Activated B cell treated with CpG ODN at 0.5 μM for 24 hours (primary cell): ENCODE results near the gene WDR44. TPM values are rescaled to one million over a fixed set of nuclear protein-coding genes. Genes with fewer than 3 reads are reported as not detected.
"Not testable (repeated sequence)": the region's sequence is repeated elsewhere in the genome, so short reads cannot be mapped to it uniquely, and the experiment has no call there.

Experiments
- ATAC-seq: fragments of 200-7000 bp; cut with Tn5 transposase; one replicate; pipeline ENCODE4 v1.10.0; 2021; ENCODE audit warnings: low read depth, mild to moderate bottlenecking, moderate library complexity
- CTCF ChIA-PET: fragments of 350-600 bp; sonication (Branson Sonifier 250); formaldehyde crosslinking; loops from one replicate; lab custom pipeline; 2021; ENCODE audit warnings: antibody characterized with exemption; lab: Charles Lee
- POLR2A ChIA-PET: fragments of 350-600 bp; sonication (Branson Sonifier 250); formaldehyde crosslinking; loops from one replicate; lab custom pipeline; 2021; ENCODE audit warnings: antibody characterized with exemption; lab: Charles Lee
- DNase-seq: peaks from one replicate; pipeline ENCODE4 v3.0.0; 2022
- H3K27ac Mint-ChIP-seq: one replicate; pipeline ENCODE4 v1.8.0; 2020; ENCODE audit warnings: mixed read lengths
- H3K27me3 Mint-ChIP-seq: one replicate; pipeline ENCODE4 v1.8.0; 2021; ENCODE audit warnings: mixed read lengths
- H3K36me3 Mint-ChIP-seq: one replicate; pipeline ENCODE4 v1.8.0; 2021; ENCODE audit warnings: low read depth, mixed read lengths
- H3K4me1 Mint-ChIP-seq: one replicate; pipeline ENCODE4 v1.8.0; 2021; ENCODE audit warnings: mixed read lengths
- H3K4me3 Mint-ChIP-seq: one replicate; pipeline ENCODE4 v1.8.0; 2020; ENCODE audit warnings: mild to moderate bottlenecking, mixed read lengths
- H3K9me3 Mint-ChIP-seq: one replicate; pipeline ENCODE4 v1.8.0; 2020; ENCODE audit warnings: mixed read lengths
- intact Hi-C: fragments of 100-400 bp; cut with micrococcal nuclease; formaldehyde crosslinking; loops from one replicate; pipeline ENCODE4 v1.15.1; 2024
- total RNA-seq: library from RNA; stranded (reverse); gene quantifications from 2 replicates; pipeline ENCODE4 v1.2.3, GENCODE V29; 2022
- TF ChIP-seq, protein P1 (sequence below): fragments of 200-600 bp; IDR thresholded peaks from one replicate; pipeline ENCODE4 v1.8.0; 2022; ENCODE audit warnings: antibody characterized with exemption, mild to moderate bottlenecking

Gene WDR44
- total RNA-seq, 1 donor from 2014 or later = 18.7 TPM

DNA sequence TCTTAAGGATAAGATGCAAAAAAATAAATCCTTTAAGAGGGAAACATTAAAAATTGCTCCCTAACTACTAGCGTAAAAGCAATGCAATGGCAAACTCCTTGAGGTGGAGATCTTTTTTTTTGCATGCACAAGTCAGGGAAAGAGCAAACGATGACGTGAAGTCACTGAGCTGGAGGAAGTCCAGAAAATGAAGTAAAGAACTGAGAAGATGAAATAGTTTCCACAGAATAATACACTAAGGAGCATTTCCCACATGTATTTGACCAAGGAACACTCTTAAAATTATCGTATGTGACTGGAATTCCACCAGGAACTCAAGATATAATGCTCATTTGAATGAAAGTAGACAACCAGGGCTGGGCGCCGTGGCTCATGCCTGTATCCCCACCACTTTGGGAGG, 128.7 kb downstream of the WDR44 start:
- TF ChIP-seq, protein P1, sequence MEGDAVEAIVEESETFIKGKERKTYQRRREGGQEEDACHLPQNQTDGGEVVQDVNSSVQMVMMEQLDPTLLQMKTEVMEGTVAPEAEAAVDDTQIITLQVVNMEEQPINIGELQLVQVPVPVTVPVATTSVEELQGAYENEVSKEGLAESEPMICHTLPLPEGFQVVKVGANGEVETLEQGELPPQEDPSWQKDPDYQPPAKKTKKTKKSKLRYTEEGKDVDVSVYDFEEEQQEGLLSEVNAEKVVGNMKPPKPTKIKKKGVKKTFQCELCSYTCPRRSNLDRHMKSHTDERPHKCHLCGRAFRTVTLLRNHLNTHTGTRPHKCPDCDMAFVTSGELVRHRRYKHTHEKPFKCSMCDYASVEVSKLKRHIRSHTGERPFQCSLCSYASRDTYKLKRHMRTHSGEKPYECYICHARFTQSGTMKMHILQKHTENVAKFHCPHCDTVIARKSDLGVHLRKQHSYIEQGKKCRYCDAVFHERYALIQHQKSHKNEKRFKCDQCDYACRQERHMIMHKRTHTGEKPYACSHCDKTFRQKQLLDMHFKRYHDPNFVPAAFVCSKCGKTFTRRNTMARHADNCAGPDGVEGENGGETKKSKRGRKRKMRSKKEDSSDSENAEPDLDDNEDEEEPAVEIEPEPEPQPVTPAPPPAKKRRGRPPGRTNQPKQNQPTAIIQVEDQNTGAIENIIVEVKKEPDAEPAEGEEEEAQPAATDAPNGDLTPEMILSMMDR = no peak
- ATAC-seq (no peak), DNase-seq (no peak)
- intact Hi-C loops = no loop called here
- no peaks in the 10 kb centered on the region for H3K36me3 Mint-ChIP-seq
- ChIA-PET CTCF (no interaction called here), POLR2A (no interaction called here)
- no peaks in the 10 kb centered on the region for H3K27me3 Mint-ChIP-seq
- H3K4me3 Mint-ChIP-seq = no peak overlapping the region
- H3K27ac Mint-ChIP-seq = no peak overlapping the region
- H3K4me1 Mint-ChIP-seq = no peaks in the 10 kb centered on the region
- no peaks in the 10 kb centered on the region for H3K9me3 Mint-ChIP-seq

DNA sequence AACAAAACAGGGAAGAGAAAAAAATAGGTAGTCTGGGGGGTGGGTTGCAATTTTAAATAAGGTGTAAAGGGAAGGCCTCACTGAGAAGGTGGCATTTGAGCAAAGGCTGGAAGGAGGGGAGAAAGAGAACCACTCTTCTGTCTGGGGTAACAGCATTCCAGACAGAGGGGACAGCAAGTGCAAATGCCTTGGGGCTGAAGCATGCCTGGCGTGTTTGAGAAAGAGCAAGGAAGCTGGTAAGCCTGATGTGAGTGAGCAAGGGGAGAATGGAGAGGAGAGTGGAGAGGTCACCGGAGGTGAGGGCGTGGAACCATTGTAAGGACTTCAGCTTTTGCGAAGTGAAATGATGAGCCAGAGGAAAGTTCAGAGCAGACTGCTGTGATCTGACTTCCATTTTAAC, 130.0 kb downstream of the WDR44 start:
- Mint-ChIP-seq H3K27me3 (no peaks in the 10 kb centered on the region), H3K27ac (no peak overlapping the region), H3K36me3 (no peaks in the 10 kb centered on the region), H3K4me1 (no peaks in the 10 kb centered on the region), H3K9me3 (no peaks in the 10 kb centered on the region), H3K4me3 (no peak overlapping the region)
- intact Hi-C loops = no loop called here
- POLR2A ChIA-PET = no interaction called here
- DNase-seq = no peak
- TF ChIP-seq, protein P1 = no peak
- no peak for ATAC-seq
- CTCF ChIA-PET = no interaction called here

DNA sequence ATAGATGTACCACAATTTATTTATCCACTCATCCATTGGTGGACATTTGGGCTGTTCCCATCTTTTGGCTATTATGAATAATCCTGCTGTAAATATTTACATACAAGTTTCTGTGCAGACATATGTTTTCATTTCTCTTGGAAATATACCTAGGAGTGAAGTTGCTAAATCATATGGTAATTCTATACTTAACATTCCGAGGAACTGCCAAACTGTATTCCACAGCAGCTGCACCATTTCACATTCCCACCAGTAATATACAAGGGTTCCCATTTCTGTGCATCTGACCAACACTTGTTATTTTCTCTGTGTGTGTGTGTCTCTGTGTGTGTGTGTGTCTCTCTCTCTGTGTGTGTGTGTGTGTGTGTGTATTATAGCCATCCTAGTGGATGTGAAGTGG, 134.3 kb downstream of the WDR44 start:
- TF ChIP-seq, protein P1 = no peak
- intact Hi-C loops = loop anchor here (5.0 kb wide), 1 partner anchor 122 kb away; no protein-coding TSS in a partner anchor
- ATAC-seq (no peak), DNase-seq (no peak)
- no peak overlapping the region for H3K4me3 Mint-ChIP-seq
- H3K9me3 Mint-ChIP-seq = no peaks in the 10 kb centered on the region
- CTCF ChIA-PET = no interaction called here
- H3K27ac Mint-ChIP-seq = no peak overlapping the region
- H3K36me3 Mint-ChIP-seq = no peaks in the 10 kb centered on the region
- H3K27me3 Mint-ChIP-seq = no peaks in the 10 kb centered on the region
- H3K4me1 Mint-ChIP-seq = no peaks in the 10 kb centered on the region
- POLR2A ChIA-PET = no interaction called here

DNA sequence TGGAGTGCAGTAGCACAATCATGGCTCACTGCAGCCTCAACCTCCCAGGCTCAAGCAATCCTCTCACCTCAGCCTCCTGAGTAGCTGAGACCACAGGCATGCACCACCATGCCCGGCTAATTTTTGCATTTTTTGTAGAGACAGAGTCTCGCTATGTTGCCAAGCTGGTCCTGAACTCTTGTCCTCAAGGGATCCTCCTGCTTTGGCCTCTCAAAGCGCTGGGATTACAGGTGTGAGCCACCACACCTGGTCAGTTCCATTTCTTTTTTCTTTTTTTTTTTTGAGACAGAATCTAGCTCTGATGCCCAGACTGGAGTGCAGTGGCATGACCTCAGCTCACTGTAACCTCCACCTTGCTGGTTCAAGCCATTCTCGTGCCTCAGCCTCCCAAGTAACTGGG, 136.5 kb downstream of the WDR44 start:
- intact Hi-C loops = loop anchor here (5.0 kb wide), 1 partner anchor 120 kb away; no protein-coding TSS in a partner anchor
- H3K27me3 Mint-ChIP-seq, H3K36me3 Mint-ChIP-seq, ATAC-seq, DNase-seq, POLR2A ChIA-PET, H3K4me3 Mint-ChIP-seq, CTCF ChIA-PET, H3K4me1 Mint-ChIP-seq, H3K27ac Mint-ChIP-seq, H3K9me3 Mint-ChIP-seq: not testable (repeated sequence)

DNA sequence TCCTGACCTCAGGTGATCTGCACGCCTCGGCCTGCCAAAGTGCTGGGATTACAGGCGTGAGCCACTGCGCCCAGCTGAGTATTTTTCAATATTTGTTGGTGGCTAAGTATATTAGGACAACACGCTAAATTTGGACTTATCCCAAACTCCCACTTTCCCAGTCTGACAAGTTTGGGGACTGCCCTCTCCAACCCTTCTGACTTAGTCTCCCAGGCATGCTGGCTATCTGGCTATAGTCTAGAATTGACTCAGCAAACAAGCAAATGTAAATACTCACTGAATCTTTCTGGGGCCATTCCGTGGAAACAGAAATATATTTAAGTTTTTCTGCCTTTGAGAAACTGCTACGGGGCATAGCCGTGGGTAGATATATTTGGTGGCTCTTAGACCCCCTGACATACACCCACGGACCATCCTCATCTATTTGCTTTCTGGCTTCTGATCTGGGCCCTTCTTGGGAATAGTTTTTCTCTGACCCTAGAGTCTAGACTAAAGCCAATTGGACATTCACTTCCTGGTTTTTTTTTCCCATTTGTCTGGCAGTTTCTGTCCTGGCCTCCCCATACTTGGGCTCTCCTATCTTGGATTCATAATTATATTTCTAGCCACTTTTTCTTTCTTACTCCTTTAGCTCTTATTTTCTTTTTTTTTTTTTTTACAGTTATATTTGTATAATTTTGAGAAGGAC, 138.5 kb downstream of the WDR44 start:
- intact Hi-C loops = loop anchor here (5.0 kb wide), 1 partner anchor 118 kb away; no protein-coding TSS in a partner anchor
- Mint-ChIP-seq H3K4me1 (no peaks in the 10 kb centered on the region), H3K36me3 (no peaks in the 10 kb centered on the region), H3K27me3 (no peaks in the 10 kb centered on the region), H3K27ac (no peak overlapping the region), H3K4me3 (no peak overlapping the region), H3K9me3 (no peaks in the 10 kb centered on the region)
- CTCF ChIA-PET = interaction anchor here (0.6 to 1.6 kb wide), 2 partner anchors 117 to 157 kb away, joined by 3 to 4 read pairs; no protein-coding TSS in a partner anchor
- DNase-seq = no peak
- TF ChIP-seq, protein P1 = no peak
- no peak for ATAC-seq
- POLR2A ChIA-PET = interaction anchor here (0.6 kb wide), 1 partner anchor 62 kb away, joined by 7 read pairs; no protein-coding TSS in a partner anchor

DNA sequence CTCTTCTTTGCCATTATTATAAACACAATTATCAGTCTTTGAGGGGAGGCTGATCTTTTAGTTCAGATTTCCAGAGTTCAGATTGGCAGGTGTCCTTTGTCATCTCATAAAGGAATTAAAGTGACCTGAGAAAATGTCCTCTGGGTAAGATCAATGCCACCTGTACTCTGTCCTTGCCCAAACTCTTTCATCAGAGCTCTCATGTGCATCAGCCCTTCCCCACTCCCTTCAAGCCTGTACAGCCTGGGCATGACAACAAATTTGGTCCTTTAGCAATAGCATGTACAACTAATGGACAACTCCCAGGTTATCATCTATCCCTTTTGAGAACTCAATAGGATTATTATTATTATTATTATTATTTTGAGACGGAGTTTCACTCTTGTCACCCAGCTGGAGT, 140.8 kb downstream of the WDR44 start:
- H3K4me3 Mint-ChIP-seq, ATAC-seq, intact Hi-C loops, H3K27ac Mint-ChIP-seq, H3K4me1 Mint-ChIP-seq, H3K36me3 Mint-ChIP-seq, POLR2A ChIA-PET, H3K9me3 Mint-ChIP-seq, DNase-seq, H3K27me3 Mint-ChIP-seq: not testable (repeated sequence)
- CTCF ChIA-PET = interaction anchor here (1.0 kb wide), 1 partner anchor 115 kb away, joined by 3 read pairs; no protein-coding TSS in a partner anchor
